Progenitor cell of endocrine pancreas (in vitro differentiated cells): ENCODE data around the gene APP. TPM values are rescaled to one million over a fixed set of nuclear protein-coding genes. Genes with fewer than 3 reads are reported as not detected.

Experiments
- DNase-seq: peaks from one replicate; pipeline ENCODE4 v3.0.0; 2021; ENCODE audit warnings: low spot score; ENCODE audit not compliant: unreplicated experiment
- H3K27ac Mint-ChIP-seq: 2 replicates; pipeline ENCODE4 v1.8.0; 2021; ENCODE audit warnings: mild to moderate bottlenecking, moderate library complexity, mixed read lengths
- H3K27me3 Mint-ChIP-seq: 2 replicates; pipeline ENCODE4 v1.8.0; 2021; ENCODE audit warnings: mixed read lengths
- H3K36me3 Mint-ChIP-seq: 2 replicates; pipeline ENCODE4 v1.8.0; 2022; ENCODE audit warnings: mixed read lengths; ENCODE audit not compliant: insufficient read depth
- H3K4me1 Mint-ChIP-seq: 2 replicates; pipeline ENCODE4 v1.8.0; 2021; ENCODE audit warnings: low read depth, mixed read lengths
- H3K4me3 Mint-ChIP-seq: 2 replicates; pipeline ENCODE4 v1.8.0; 2021; ENCODE audit warnings: low read depth, mild to moderate bottlenecking, moderate library complexity, mixed read lengths
- H3K9me3 Mint-ChIP-seq: 2 replicates; pipeline ENCODE4 v1.8.0; 2021; ENCODE audit warnings: low read depth, mixed read lengths
- CTCF ChIP-seq: fragments of 200-600 bp; sonication (generic); IDR thresholded peaks from one replicate; pipeline ENCODE4 v1.5.0; 2021; ENCODE audit warnings: antibody characterized with exemption, mild to moderate bottlenecking; ENCODE audit not compliant: unreplicated experiment
- total RNA-seq: library from RNA; stranded (reverse); gene quantifications from 2 replicates; pipeline ENCODE4 v1.2.1, GENCODE V29; 2021

APP gene
- total RNA-seq, 1 donor from 2014 or later, result 631 TPM

DNA sequence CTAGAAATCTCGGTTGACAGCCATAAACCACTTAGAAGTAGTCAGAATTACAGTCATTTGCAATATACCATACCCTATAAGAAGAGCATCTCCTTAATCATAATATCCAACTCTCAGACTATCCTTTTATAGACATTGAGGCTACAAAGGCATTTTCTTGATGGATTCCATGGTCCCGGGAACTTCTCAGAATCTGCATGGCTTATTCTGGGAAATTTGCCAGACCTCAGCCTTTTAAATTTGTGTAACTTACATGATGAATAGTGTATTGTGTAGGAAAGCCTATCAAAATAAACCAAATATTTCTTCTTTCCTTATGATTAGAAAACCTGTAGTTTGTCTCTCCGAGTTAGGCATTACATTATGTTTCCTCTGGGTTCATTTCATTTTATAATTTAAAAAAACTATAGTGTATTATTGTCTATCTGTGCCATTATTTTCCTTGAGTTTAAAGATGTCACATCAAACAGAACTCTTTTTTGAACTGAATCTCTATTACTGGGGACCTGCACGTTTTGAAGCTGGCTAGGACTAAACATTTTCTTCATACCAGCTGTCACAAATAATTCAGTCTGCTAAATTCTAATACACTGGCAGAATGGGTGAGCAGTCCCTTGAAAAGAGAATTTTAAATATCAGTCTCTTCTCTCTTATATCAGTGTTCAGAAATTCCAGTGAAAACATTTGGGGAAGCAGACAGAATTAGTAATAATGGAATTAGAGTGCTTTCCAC, 332.9 kb downstream of the APP start:
- Mint-ChIP-seq H3K4me1 (peaks cover 3% of the 10 kb centered on the region), H3K9me3 (peaks cover 21% of the 10 kb centered on the region), H3K4me3 (no peak overlapping the region), H3K36me3 (no peaks in the 10 kb centered on the region), H3K27me3 (peaks cover 3% of the 10 kb centered on the region), H3K27ac (no peak overlapping the region)
- TF ChIP-seq CTCF, result no peak
- no peak for DNase-seq

DNA sequence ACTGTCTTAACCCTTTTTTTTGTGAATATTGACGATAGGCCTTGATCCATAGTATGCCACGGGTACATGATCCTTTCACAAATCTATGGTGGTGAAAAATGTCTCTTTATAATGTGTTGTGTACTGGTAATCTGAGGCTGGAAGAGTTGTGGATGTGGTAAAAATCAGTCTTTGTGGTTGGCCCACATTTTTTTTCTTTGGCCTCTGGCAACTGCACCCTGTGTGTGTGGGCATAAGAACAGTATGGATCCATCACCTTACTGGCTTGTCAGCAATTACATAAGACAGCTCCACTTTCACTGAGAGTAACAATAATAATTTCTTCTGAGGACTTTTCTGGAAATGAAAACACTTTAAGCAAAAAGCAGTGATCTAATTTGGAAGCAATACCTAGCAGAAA, 334.2 kb downstream of the APP start:
- no peak for TF ChIP-seq CTCF
- Mint-ChIP-seq H3K4me1 (peaks cover 3% of the 10 kb centered on the region), H3K27me3 (no peaks in the 10 kb centered on the region), H3K4me3 (no peak overlapping the region), H3K36me3 (no peaks in the 10 kb centered on the region), H3K9me3 (peaks cover 26% of the 10 kb centered on the region), H3K27ac (no peak overlapping the region)
- DNase-seq, result no peak

DNA sequence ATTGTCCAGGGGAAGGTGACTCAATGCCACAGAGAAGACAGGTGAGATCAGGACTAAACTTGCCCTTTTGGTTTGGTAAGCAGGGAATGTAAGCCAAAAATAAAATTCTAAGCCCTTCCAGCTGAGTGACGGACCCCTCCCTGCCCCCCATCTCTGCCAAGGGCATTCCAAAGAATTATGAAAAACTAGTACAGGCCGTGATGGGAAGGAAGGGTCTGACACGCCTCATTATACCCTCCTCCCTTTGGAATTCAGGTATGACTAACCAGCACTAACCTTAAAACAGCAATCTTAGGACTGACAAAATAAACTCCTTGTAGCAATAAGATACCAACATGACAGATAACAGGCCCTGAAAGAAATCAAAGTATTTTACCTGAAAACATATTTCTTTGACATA, 336.2 kb downstream of the APP start:
- no peak for TF ChIP-seq CTCF
- Mint-ChIP-seq H3K27me3 (no peaks in the 10 kb centered on the region), H3K4me3 (no peak overlapping the region), H3K9me3 (peaks cover 21% of the 10 kb centered on the region), H3K4me1 (peaks cover 3% of the 10 kb centered on the region), H3K36me3 (no peaks in the 10 kb centered on the region), H3K27ac (no peak overlapping the region)
- no peak for DNase-seq

- peaks cover 21% of the 10 kb centered on the region for H3K9me3 Mint-ChIP-seq
Measured at GRCh38 chr21:25831300-25831960, 339.1 kb downstream of the APP start.

More at GRCh38 chr21:25831300-25831960, 339.1 kb downstream of the APP start:
- Mint-ChIP-seq H3K4me1 (peaks cover 3% of the 10 kb centered on the region), H3K4me3 (no peak overlapping the region), H3K27me3 (no peaks in the 10 kb centered on the region), H3K27ac (no peak overlapping the region), H3K36me3 (no peaks in the 10 kb centered on the region)
- no peak for DNase-seq
- no peak for TF ChIP-seq CTCF
